Measurements from ENCODE around the gene PER3.

The PER3 gene

GRCh38 chr1:7783826-7784491 lies at the start of gene PER3:
Gene PER3, plus strand, starts transcription at chr1:7784291. Its CDS starts 587 bp downstream, at chr1:7784878.
- peak; percentile 73 to 83 for DNase-seq (ENCODE audit: low read depth in 2 of 2)

GRCh38 chr1:7738044-7738443 lies 46.0 kb upstream of the PER3 start:
- no peak for DNase-seq (ENCODE audit: low read depth in 2 of 2)

GRCh38 chr1:7743346-7743745 lies 40.7 kb upstream of the PER3 start:
- DNase-seq (ENCODE audit: low read depth in 2 of 2) = no peak

- DNase-seq (ENCODE audit: low read depth in 2 of 2) = no peak
Observed at GRCh38 chr1:7744882-7745281, 39.2 kb upstream of the PER3 start.

- no peak for DNase-seq (ENCODE audit: low read depth in 2 of 2)
Observed at GRCh38 chr1:7745783-7746182, 38.3 kb upstream of the PER3 start.

GRCh38 chr1:7747605-7748004 lies 36.5 kb upstream of the PER3 start:
- no peak for DNase-seq (ENCODE audit: low read depth in 2 of 2)

GRCh38 chr1:7749126-7749525 lies 35.0 kb upstream of the PER3 start:
- no peak for DNase-seq (ENCODE audit: low read depth in 2 of 2)

- no peak for DNase-seq (ENCODE audit: low read depth in 2 of 2)
Observed at GRCh38 chr1:7751174-7751573, 32.9 kb upstream of the PER3 start.

- peak in 1 of 2 experiments; percentile 36 for DNase-seq (ENCODE audit: low read depth in 2 of 2)
Observed at GRCh38 chr1:7752512-7753417, 31.3 kb upstream of the PER3 start.

- no peak for DNase-seq (ENCODE audit: low read depth in 2 of 2)
Observed at GRCh38 chr1:7753641-7754040, 30.4 kb upstream of the PER3 start.

- DNase-seq (ENCODE audit: low read depth in 2 of 2) = no peak
Observed at GRCh38 chr1:7754234-7754633, 29.9 kb upstream of the PER3 start.

GRCh38 chr1:7755448-7755847 lies 28.6 kb upstream of the PER3 start:
- no peak for DNase-seq (ENCODE audit: low read depth in 2 of 2)

GRCh38 chr1:7760245-7760644 lies 23.8 kb upstream of the PER3 start:
- DNase-seq (ENCODE audit: low read depth in 2 of 2) = no peak

GRCh38 chr1:7761103-7761502 lies 23.0 kb upstream of the PER3 start:
- DNase-seq (ENCODE audit: low read depth in 2 of 2) = no peak

GRCh38 chr1:7767176-7767575 lies 16.9 kb upstream of the PER3 start:
- no peak for DNase-seq (ENCODE audit: low read depth in 2 of 2)

GRCh38 chr1:7768583-7768982 lies 15.5 kb upstream of the PER3 start:
- DNase-seq (ENCODE audit: low read depth in 2 of 2) = no peak

- DNase-seq (ENCODE audit: low read depth in 2 of 2) = no peak
Observed at GRCh38 chr1:7769673-7770412, 14.2 kb upstream of the PER3 start.

GRCh38 chr1:7770669-7770996 lies 13.5 kb upstream of the PER3 start:
- peak in 1 of 2 experiments; percentile 4 for DNase-seq (ENCODE audit: low read depth in 2 of 2)

GRCh38 chr1:7770997-7771822 lies 12.9 kb upstream of the PER3 start, which contains the start of gene VAMP3:
Gene VAMP3, plus strand, starts transcription at chr1:7771296. Its CDS starts 88 bp downstream, at chr1:7771384.
- peak; percentile 81 to 83 for DNase-seq (ENCODE audit: low read depth in 2 of 2)

- DNase-seq (ENCODE audit: low read depth in 2 of 2) = no peak
Observed at GRCh38 chr1:7771823-7772299, 12.2 kb upstream of the PER3 start.

- no peak for DNase-seq (ENCODE audit: low read depth in 2 of 2)
Observed at GRCh38 chr1:7777591-7777990, 6.5 kb upstream of the PER3 start.

All from stimulated activated CD4-positive, alpha-beta T cell treated with anti-CD3 and anti-CD28 coated beads, Interleukin-12 subunit alpha, Interleukin-12 subunit beta, amount 100 ng/mL, for 24 hours (primary cell).